ENCODE measurements around the gene ADPRS.

- TF ChIP-seq, protein P1, sequence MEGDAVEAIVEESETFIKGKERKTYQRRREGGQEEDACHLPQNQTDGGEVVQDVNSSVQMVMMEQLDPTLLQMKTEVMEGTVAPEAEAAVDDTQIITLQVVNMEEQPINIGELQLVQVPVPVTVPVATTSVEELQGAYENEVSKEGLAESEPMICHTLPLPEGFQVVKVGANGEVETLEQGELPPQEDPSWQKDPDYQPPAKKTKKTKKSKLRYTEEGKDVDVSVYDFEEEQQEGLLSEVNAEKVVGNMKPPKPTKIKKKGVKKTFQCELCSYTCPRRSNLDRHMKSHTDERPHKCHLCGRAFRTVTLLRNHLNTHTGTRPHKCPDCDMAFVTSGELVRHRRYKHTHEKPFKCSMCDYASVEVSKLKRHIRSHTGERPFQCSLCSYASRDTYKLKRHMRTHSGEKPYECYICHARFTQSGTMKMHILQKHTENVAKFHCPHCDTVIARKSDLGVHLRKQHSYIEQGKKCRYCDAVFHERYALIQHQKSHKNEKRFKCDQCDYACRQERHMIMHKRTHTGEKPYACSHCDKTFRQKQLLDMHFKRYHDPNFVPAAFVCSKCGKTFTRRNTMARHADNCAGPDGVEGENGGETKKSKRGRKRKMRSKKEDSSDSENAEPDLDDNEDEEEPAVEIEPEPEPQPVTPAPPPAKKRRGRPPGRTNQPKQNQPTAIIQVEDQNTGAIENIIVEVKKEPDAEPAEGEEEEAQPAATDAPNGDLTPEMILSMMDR (conservative IDR thresholded peaks at IDR 0.05 in 1 of 2, IDR thresholded peaks at IDR 0.05 in 1 of 2; ENCODE audit: low read depth in 1 of 2, low read length in 2 of 2), result no peak
- TF ChIP-seq EZH2 (IDR thresholded peaks at IDR 0.05; ENCODE audit: low read length, missing control alignments), result no peak
Measured at GRCh38 chr1:36137226-36137625, 48.5 kb downstream of the ADPRS start.
